PFSK-1 (cell line): Measurements from ENCODE around the gene NCR2.

Experiments
- FOXP2 ChIP-seq: optimal IDR thresholded peaks from 2 replicates; pipeline ENCODE3; 2011; ENCODE audit warnings: borderline replicate concordance, control low read depth, inconsistent platforms; ENCODE audit not compliant: insufficient read depth; ENCODE audit errors: extremely low read length, extremely low read depth
- POLR2AphosphoS5 ChIP-seq: IDR thresholded peaks from 2 replicates; pipeline ENCODE4 v1.6.1; 2012; ENCODE audit warnings: low read depth, mild to moderate bottlenecking, control low read depth, low read length, moderate library complexity
- REST ChIP-seq, 2 experiments: IDR thresholded peaks; 2 replicates each; pipeline versions ENCODE4 v1.6.1 to v1.8.0; 2011 to 2012; ENCODE audit warnings: low read depth in 2 of 2, low read length in 2 of 2, control low read depth in 1 of 2, inconsistent platforms in 1 of 2, mild to moderate bottlenecking in 1 of 2, moderate library complexity in 1 of 2; ENCODE audit not compliant: insufficient read depth in 1 of 2
- SIN3A ChIP-seq: IDR thresholded peaks from 2 replicates; pipeline ENCODE4 v1.6.1; 2012; ENCODE audit warnings: mild to moderate bottlenecking, low read length, moderate library complexity, borderline replicate concordance; ENCODE audit not compliant: insufficient read depth
- TAF1 ChIP-seq: IDR thresholded peaks from 2 replicates; pipeline ENCODE4 v1.6.1; 2012; ENCODE audit warnings: low read length, control low read depth, borderline replicate concordance; ENCODE audit not compliant: insufficient read depth

- TF ChIP-seq TAF1 = no peak
- no peak for TF ChIP-seq SIN3A
- no peak for TF ChIP-seq REST (IDR thresholded peaks at IDR 0.05; ENCODE audit: insufficient read depth in 1 of 2, low read depth in 2 of 2, low read length in 2 of 2)
- no peak for TF ChIP-seq POLR2AphosphoS5
- TF ChIP-seq FOXP2 = no peak
These were observed 29.1 kb upstream of the NCR2 start for GRCh38 chr6:41306187-41306854.
